Measurements from ENCODE around the gene MAP4K2. TPM values are rescaled to one million over a fixed set of nuclear protein-coding genes. Genes with fewer than 3 reads are reported as not detected.

MAP4K2 gene
- total and polyA plus RNA-seq, 9 of the 15 experiments (the other 6 are each of a cell fraction or from before 2014, with no cell fraction given), result 0.13 to 14.5 (median 7.3) TPM

GRCh38 chr11:64743591-64744543, 59.1 kb downstream of the MAP4K2 start, which contains the start of gene RASGRP2 (continued):
- TF ChIP-seq ASH1L (IDR thresholded peaks at IDR 0.05; ENCODE audit: borderline replicate concordance, low read depth, partially characterized antibody), result no peak
- TF ChIP-seq SRSF7 (optimal IDR thresholded peaks at IDR 0.05; ENCODE audit: low read depth, low read length), result no peak
- TF ChIP-seq KDM1A (IDR thresholded peaks at IDR 0.05), result peak; percentile 88 to 92
- no peak for TF ChIP-seq PYGO2 (tag; IDR thresholded peaks at IDR 0.05)
- TF ChIP-seq KAT7 (CRISPR knock-in tag; IDR thresholded peaks at IDR 0.05; ENCODE audit: borderline replicate concordance), result no peak
- peak; percentile 92 for TF ChIP-seq SAP30 (IDR thresholded peaks at IDR 0.05; ENCODE audit: borderline replicate concordance, insufficient read depth, low read depth, low read length, poor library complexity, severe bottlenecking)
- TF ChIP-seq SMC3 (conservative IDR thresholded peaks at IDR 0.05; ENCODE audit: insufficient read depth, low read depth, low read length), result peak; percentile 50
- no peak for TF ChIP-seq ZNF512 (tag; IDR thresholded peaks at IDR 0.05)
- peak; percentile 77 for TF ChIP-seq NKRF (IDR thresholded peaks at IDR 0.05; ENCODE audit: borderline replicate concordance)
- TF ChIP-seq XRCC4 (IDR thresholded peaks at IDR 0.05; ENCODE audit: extremely low read depth, insufficient read depth, insufficient read length), result no peak
- TF ChIP-seq KHSRP (IDR thresholded peaks at IDR 0.05), result no peak
- no peak for TF ChIP-seq FUS (optimal IDR thresholded peaks at IDR 0.05; ENCODE audit: low read depth, low read length)
- TF ChIP-seq ATF7 (IDR thresholded peaks at IDR 0.05), result peak; percentile 72
- TF ChIP-seq ARHGAP35 (IDR thresholded peaks at IDR 0.05; ENCODE audit: partially characterized antibody), result no peak
- no peak for TF ChIP-seq ZNF583 (CRISPR knock-in tag; IDR thresholded peaks at IDR 0.05)
- no peak for TF ChIP-seq DDX20 (tag; IDR thresholded peaks at IDR 0.05; ENCODE audit: low read depth)
- no peak for TF ChIP-seq NUFIP1 (IDR thresholded peaks at IDR 0.05; ENCODE audit: partially characterized antibody)
- TF ChIP-seq CXXC5 (CRISPR knock-in tag; IDR thresholded peaks at IDR 0.05), result peak; percentile 41
- TF ChIP-seq ZBTB11 (CRISPR knock-in tag; IDR thresholded peaks at IDR 0.05), result no peak
- TF ChIP-seq HDAC6 (IDR thresholded peaks at IDR 0.05; ENCODE audit: low read depth, low read length), result no peak
- no peak for TF ChIP-seq ZNF347 (CRISPR knock-in tag; IDR thresholded peaks at IDR 0.05; ENCODE audit: low read depth)

All from K562 (cell line).